Glomerular endothelial cell (primary cell): ENCODE results near the gene TMEM42. TPM values are rescaled to one million over a fixed set of nuclear protein-coding genes. Genes with fewer than 3 reads are reported as not detected.
A peak's percentile ranks its signal among the peaks of the same experiment; 100 is the strongest.

Source experiments
- DNase-seq: peaks from one replicate; pipeline ENCODE4 v3.0.0-alpha.2; 2011; ENCODE audit warnings: low read depth, low spot score; ENCODE audit errors: extremely low read depth
- total RNA-seq: library from RNA; depleted of rRNA; stranded (reverse); fragments of >200 nt; gene quantifications from 2 replicates; pipeline ENCODE4 v1.2.3, GENCODE V29; 2015

TMEM42 gene
- total RNA-seq, 1 donor from 2014 or later: 14.5 TPM

DNA sequence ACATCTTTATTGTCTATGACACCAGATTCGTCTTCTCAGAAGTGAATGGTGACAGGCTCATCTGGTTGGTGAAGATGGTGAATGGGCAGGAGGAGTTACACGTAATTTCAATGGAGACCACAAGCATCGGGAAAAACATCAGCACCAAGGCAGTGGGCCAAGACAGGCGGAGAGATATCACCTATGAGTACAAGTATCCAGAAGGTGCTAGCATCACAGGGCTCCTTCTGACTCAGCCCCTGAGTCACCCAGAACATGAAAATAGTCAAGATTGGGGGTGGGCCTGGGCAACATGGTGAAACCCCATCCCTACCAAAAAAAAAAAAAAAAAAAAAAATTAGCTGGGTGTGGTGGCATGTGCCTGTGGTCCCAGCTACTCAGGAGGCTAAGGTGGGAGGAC lies 45.3 kb downstream of the TMEM42 start:
- DNase-seq: no peak

DNA sequence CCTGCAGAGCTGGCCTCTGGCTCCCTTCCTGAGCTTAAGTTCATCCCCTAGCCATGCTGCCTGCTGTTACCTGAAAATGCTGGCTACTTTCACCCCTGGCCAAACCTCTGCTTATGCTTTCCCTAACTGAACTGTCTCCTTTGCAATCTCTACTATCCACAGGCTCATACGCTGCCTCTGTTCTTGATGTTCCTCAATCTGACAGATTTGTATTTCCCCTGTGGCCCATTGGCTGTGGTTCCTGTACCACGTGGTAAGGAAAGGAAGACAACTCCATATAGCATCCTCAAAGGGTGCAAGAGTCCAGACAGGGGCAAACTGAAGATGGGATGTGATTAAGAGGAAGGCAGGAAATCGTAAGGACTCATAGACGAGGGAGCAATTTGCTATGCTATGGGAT lies 45.9 kb downstream of the TMEM42 start:
- DNase-seq: no peak

GRCh38 chr3:44909063-44909462 lies 47.4 kb downstream of the TMEM42 start:
- no peak for DNase-seq

DNA sequence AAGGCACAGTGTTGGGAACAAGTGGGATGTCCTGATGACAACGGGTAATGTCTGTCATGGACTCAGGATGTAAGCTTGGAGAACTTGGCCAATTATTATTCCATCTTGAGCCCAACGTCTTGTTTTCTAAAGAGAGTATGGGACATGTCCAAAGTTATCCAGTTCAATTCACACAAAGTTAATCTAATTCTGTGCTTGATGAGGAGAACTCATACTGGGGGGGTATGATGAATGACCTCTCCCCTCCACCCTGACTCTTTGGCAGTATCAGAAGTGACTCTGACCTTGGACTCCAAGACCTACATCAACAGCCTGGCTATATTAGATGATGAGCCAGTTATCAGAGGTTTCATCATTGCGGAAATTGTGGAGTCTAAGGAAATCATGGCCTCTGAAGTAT lies 49.0 kb downstream of the TMEM42 start:
- no peak for DNase-seq

GRCh38 chr3:44913868-44914468 lies 52.3 kb downstream of the TMEM42 start:
- peak; percentile 42 for DNase-seq

- no peak for DNase-seq
These were observed 53.2 kb downstream of the TMEM42 start for GRCh38 chr3:44914936-44915335.

Other genes with a start within 250 kb of the TMEM42 start
- 10.4 and 11.1 TPM in 2 replicates for gene ZNF197, start 236.9 kb upstream of the TMEM42 start, total RNA-seq
- gene ZNF35, start 213.2 kb upstream of the TMEM42 start, total RNA-seq: 11.6 and 12.0 TPM in 2 replicates
- 2.6 and 3.2 TPM in 2 replicates for gene ZNF502, start 149.3 kb upstream of the TMEM42 start, total RNA-seq
- gene ZNF501, start 132.3 kb upstream of the TMEM42 start, total RNA-seq: 2.2 and 4.0 TPM in 2 replicates
- 16.7 and 18.1 TPM in 2 replicates for gene KIAA1143, start 100.3 kb upstream of the TMEM42 start, total RNA-seq
- 0.92 and 3.7 TPM in 2 replicates for gene KIF15, start 100.1 kb upstream of the TMEM42 start, total RNA-seq
- gene TGM4, start 12.7 kb downstream of the TMEM42 start, total RNA-seq: not detected in 2 replicates
- 61.0 and 81.9 TPM in 2 replicates for gene ZDHHC3, start 114.3 kb downstream of the TMEM42 start, total RNA-seq
- 43.0 and 50.0 TPM in 2 replicates for gene EXOSC7, start 114.3 kb downstream of the TMEM42 start, total RNA-seq
- gene CLEC3B, start 164.4 kb downstream of the TMEM42 start, total RNA-seq: not detected in 2 replicates